Caco-2 (cell line): Measurements from ENCODE around the gene PASD1. TPM values are rescaled to one million over a fixed set of nuclear protein-coding genes. Genes with fewer than 3 reads are reported as not detected.

Experiments
- BruUV-seq: library from RNA; stranded (reverse); fragments of 400-500 nt; replicated peaks from 2 replicates; lab custom pipeline; 2021; lab: Mats Ljungman, UMichigan
- CTCF ChIA-PET: fragments of 300-600 bp; sonication (Branson Sonifier 250); formaldehyde crosslinking; loops from one replicate; lab custom pipeline; 2022; ENCODE audit warnings: antibody characterized with exemption; lab: Charles Lee
- POLR2A ChIA-PET: fragments of 300-600 bp; sonication (Branson Sonifier 250); formaldehyde crosslinking; loops from one replicate; lab custom pipeline; 2022; ENCODE audit warnings: antibody characterized with exemption; lab: Charles Lee
- DNase-seq, 2 experiments: peaks; one replicate each; pipeline versions ENCODE4 v3.0.0 to v3.0.0-alpha.2; 2020 to 2022
- H3K27me3 ChIP-seq: replicated peaks from 2 replicates; pipeline ENCODE4 v1.6.0; 2011; ENCODE audit warnings: low read length; ENCODE audit not compliant: control insufficient read depth, insufficient read depth
- H3K36me3 ChIP-seq: 2 replicates; pipeline ENCODE4 v1.5.1; 2011; ENCODE audit warnings: low read length; ENCODE audit not compliant: control insufficient read depth, insufficient read depth
- H3K4me1 ChIP-seq: fragments of 250-450 bp; sonication (Bioruptor Pico); 2 replicates; pipeline ENCODE4 v1.5.1; 2020; ENCODE audit warnings: mild to moderate bottlenecking
- H3K4me3 ChIP-seq: 2 replicates; pipeline ENCODE4 v1.5.1; 2011; ENCODE audit warnings: low read depth, mild to moderate bottlenecking, control low read depth, low read length
- H3K9me3 ChIP-seq: fragments of 250-450 bp; sonication (Bioruptor Pico); 2 replicates; pipeline ENCODE4 v1.5.1; 2020; ENCODE audit warnings: mild to moderate bottlenecking, moderate library complexity
- H3K27ac Mint-ChIP-seq: one replicate; pipeline ENCODE4 v1.8.0; 2022; ENCODE audit warnings: mixed read lengths; ENCODE audit not compliant: unreplicated experiment
- H3K27me3 Mint-ChIP-seq: one replicate; pipeline ENCODE4 v1.8.0; 2022; ENCODE audit warnings: mixed read lengths; ENCODE audit not compliant: insufficient read depth, unreplicated experiment
- H3K36me3 Mint-ChIP-seq: one replicate; pipeline ENCODE4 v1.8.0; 2022; ENCODE audit warnings: mild to moderate bottlenecking, mixed read lengths; ENCODE audit not compliant: insufficient read depth, unreplicated experiment
- H3K4me1 Mint-ChIP-seq: one replicate; pipeline ENCODE4 v1.8.0; 2022; ENCODE audit warnings: low read depth, mixed read lengths; ENCODE audit not compliant: unreplicated experiment
- H3K4me3 Mint-ChIP-seq: one replicate; pipeline ENCODE4 v1.8.0; 2022; ENCODE audit warnings: mild to moderate bottlenecking, moderate library complexity, mixed read lengths; ENCODE audit not compliant: unreplicated experiment
- H3K9me3 Mint-ChIP-seq: one replicate; pipeline ENCODE4 v1.8.0; 2022; ENCODE audit warnings: mixed read lengths; ENCODE audit not compliant: unreplicated experiment
- CTCF ChIP-seq, 2 experiments: fragments of 200-600 bp in 1 of 2; IDR thresholded peaks; 1 replicate in 1 of 2; 2 replicates in 1 of 2; pipeline versions ENCODE4 v1.5.1 to v1.8.0; 2011 to 2022; ENCODE audit warnings: antibody characterized with exemption in 1 of 2, control low read depth in 1 of 2, inconsistent platforms in 1 of 2, low read depth in 1 of 2, low read length in 1 of 2, mild to moderate bottlenecking in 1 of 2, moderate library complexity in 1 of 2; ENCODE audit not compliant: insufficient read depth in 1 of 2, severe bottlenecking in 1 of 2, unreplicated experiment in 1 of 2
- intact Hi-C: fragments of 100-400 bp; cut with micrococcal nuclease; formaldehyde crosslinking; loops from one replicate; pipeline ENCODE4 v1.10.0; 2022; ENCODE audit not compliant: unreplicated experiment
- total RNA-seq: library from RNA; stranded (reverse); gene quantifications from 2 replicates; pipeline ENCODE4 v1.2.3, GENCODE V29; 2022

Gene PASD1
- total RNA-seq, 1 experiment from 2014 or later = not detected

- no peaks in the 10 kb centered on the region for H3K4me1 ChIP-seq
- no peak for TF ChIP-seq CTCF (IDR thresholded peaks at IDR 0.05; ENCODE audit: insufficient read depth in 1 of 2, low read depth in 1 of 2, low read length in 1 of 2, severe bottlenecking in 1 of 2, unreplicated experiment in 1 of 2)
- H3K36me3 ChIP-seq = no peaks in the 10 kb centered on the region
- no peaks in the 10 kb centered on the region for H3K9me3 ChIP-seq
- POLR2A ChIA-PET = no interaction called here
- Mint-ChIP-seq H3K9me3 (no peaks in the 10 kb centered on the region), H3K36me3 (no peaks in the 10 kb centered on the region), H3K27me3 (peaks cover 5% of the 10 kb centered on the region), H3K4me1 (no peaks in the 10 kb centered on the region), H3K27ac (no peak overlapping the region), H3K4me3 (no peak overlapping the region)
- BruUV-seq = no TSS peak
- no peaks in the 10 kb centered on the region for H3K27me3 ChIP-seq
- no peak for DNase-seq
- CTCF ChIA-PET = no interaction called here
- intact Hi-C loops = no loop called here
- no peak overlapping the region for H3K4me3 ChIP-seq
Observed at GRCh38 chrX:151692825-151693224, 129.3 kb downstream of the PASD1 start.

GRCh38 chrX:151694121-151694520 is 130.6 kb downstream of the PASD1 start:
- Mint-ChIP-seq H3K4me1 (no peaks in the 10 kb centered on the region), H3K36me3 (no peaks in the 10 kb centered on the region), H3K27me3 (peaks cover 5% of the 10 kb centered on the region), H3K4me3 (no peak overlapping the region), H3K27ac (no peak overlapping the region), H3K9me3 (no peaks in the 10 kb centered on the region)
- no peaks in the 10 kb centered on the region for H3K9me3 ChIP-seq
- intact Hi-C loops = no loop called here
- H3K4me3 ChIP-seq = no peak overlapping the region
- POLR2A ChIA-PET = no interaction called here
- no peak for DNase-seq
- no peak for TF ChIP-seq CTCF (IDR thresholded peaks at IDR 0.05; ENCODE audit: insufficient read depth in 1 of 2, low read depth in 1 of 2, low read length in 1 of 2, severe bottlenecking in 1 of 2, unreplicated experiment in 1 of 2)
- no peaks in the 10 kb centered on the region for H3K4me1 ChIP-seq
- BruUV-seq = no TSS peak
- H3K36me3 ChIP-seq = no peaks in the 10 kb centered on the region
- H3K27me3 ChIP-seq = no peaks in the 10 kb centered on the region
- CTCF ChIA-PET = no interaction called here

GRCh38 chrX:151694661-151695582 is 131.4 kb downstream of the PASD1 start, which contains the start of gene PRRG3:
TSS of gene PRRG3 (plus strand) at chrX:151695458. CDS start at chrX:151698815, 3,357 bp downstream.
- CTCF ChIA-PET = no interaction called here
- no TSS peak for BruUV-seq
- H3K4me1 ChIP-seq = no peaks in the 10 kb centered on the region
- no peak within 1 kb of the TSS for H3K27ac Mint-ChIP-seq
- no peak within 1 kb of the TSS for H3K4me3 Mint-ChIP-seq
- DNase-seq = no peak
- no peaks in the 10 kb centered on the region for H3K36me3 Mint-ChIP-seq
- POLR2A ChIA-PET = no interaction called here
- H3K4me1 Mint-ChIP-seq = no peaks in the 10 kb centered on the region
- no peaks in the 10 kb centered on the region for H3K27me3 ChIP-seq
- TF ChIP-seq CTCF (IDR thresholded peaks at IDR 0.05; ENCODE audit: insufficient read depth in 1 of 2, low read depth in 1 of 2, low read length in 1 of 2, severe bottlenecking in 1 of 2, unreplicated experiment in 1 of 2) = no peak
- H3K9me3 Mint-ChIP-seq = no peaks in the 10 kb centered on the region
- H3K4me3 ChIP-seq = no peak within 1 kb of the TSS
- no peaks in the 10 kb centered on the region for H3K9me3 ChIP-seq
- intact Hi-C loops = no loop called here
- H3K27me3 Mint-ChIP-seq = peaks cover 5% of the 10 kb centered on the region
- H3K36me3 ChIP-seq = no peaks in the 10 kb centered on the region
